Smooth muscle cell of the brain vasculature (primary cell): ENCODE data around the gene GCLM.

ENCODE experiments used
- DNase-seq: peaks from one replicate; pipeline ENCODE4 v3.0.0-alpha.2; 2012; ENCODE audit warnings: low read depth, low spot score

The GCLM gene

DNA sequence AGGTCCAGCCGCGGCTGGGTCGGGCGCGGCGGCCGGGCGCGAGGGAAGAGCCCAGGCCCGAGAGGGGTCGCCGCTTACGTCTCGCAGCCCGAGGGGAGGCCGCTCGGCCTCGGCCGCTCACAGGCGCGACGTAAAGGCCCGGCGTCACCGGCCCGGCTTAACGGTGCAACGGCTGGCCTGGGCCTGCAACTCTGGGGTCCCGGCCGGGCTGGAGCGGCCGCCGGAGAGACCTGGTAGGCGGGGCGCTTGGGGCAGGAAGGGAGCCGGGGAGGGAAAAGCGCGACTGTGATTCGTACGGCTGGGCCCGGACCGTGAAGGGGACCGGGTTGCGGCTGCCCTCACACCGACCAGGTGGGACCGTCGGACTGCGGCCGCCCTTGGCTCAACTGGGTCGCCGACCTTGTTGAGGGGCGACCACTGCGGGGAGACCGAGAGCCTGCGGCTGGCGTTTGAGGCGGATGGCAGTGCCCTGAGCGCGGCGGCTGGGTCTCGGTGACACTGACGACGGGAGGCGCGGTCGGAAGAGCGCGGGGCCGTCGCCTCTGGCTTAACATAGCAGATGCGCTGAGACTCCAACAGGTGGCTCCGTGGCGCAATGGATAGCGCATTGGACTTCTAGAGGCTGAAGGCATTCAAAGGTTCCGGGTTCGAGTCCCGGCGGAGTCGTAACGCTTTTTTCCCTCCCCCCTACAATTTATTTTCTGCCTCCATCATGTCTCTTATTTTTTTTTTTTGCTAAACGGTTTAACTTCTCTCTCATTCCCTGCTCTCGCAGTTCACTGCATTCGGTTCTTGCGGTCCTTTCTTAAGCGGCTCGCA lies 62.0 kb downstream of the GCLM start:
- peak; percentile 69 for DNase-seq

DNA sequence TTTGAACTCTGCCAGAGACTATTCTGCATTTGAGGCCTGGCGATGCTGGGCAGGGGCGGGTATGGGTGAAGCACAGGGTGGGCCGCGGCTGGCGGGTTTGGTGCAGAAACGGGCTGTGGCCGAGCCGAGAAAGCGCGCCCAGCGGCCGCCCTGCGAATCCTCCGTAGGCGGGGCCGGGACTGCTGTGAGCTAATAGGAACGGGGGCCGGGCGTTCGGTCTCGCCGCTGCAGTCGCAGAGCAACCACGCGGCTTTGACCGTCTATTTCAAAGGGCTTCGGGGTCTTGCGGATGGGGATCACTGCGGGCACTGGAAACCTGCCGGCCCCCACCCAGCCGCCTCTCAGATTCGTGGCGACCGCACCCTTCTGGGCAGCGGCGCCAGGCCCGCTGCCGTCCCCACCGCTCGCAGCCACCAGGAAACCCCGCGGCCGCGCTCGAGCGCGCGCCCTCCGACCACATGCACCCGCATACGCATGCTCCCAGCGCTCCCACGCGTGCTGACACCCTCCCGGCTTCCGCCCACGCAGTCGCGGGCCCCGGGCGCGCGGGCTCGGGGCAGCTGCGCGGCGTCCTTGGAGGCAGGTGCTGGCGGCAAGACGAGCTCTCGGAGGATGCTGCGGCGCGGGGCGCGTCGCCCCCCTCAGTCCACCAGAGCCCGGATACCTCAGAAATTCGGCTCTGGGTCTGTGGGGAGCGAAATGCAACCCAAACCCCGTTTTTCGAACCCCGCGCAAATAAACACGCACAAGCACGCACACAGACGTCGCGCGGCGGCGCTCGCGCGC lies 62.8 kb downstream of the GCLM start:
- DNase-seq: peak; percentile 37

DNA sequence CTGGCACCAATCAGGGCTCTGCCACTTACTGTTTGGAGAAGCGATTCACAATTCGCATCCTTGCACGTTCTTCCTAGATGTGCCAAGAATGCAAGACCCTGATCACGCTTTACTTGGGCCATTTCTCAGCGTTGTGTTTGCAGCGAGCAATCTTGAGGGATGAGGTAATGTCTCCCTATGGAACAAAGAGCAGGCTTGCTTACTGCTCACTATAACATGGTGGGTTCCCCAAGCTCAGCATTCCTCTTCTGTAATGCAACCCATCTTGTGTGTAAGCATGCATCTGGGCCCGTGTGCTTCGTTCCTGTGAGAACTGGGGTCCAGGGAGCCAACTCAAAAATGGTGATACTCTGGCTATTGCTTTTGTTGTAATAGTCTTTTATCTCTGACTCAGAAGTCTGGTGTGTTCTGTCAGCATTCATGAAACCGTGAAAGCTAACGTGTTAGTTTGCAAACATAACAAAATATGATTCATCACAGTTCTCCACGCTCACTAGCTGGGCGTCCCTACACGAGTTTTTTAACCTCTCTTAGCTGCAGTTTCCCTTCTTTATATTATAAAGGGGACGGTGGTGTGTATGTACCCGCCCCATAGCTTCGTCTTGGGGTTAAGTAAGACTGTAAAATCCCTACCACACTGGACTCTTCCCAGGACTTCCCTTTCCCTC lies 63.6 kb downstream of the GCLM start:
- no peak for DNase-seq

DNA sequence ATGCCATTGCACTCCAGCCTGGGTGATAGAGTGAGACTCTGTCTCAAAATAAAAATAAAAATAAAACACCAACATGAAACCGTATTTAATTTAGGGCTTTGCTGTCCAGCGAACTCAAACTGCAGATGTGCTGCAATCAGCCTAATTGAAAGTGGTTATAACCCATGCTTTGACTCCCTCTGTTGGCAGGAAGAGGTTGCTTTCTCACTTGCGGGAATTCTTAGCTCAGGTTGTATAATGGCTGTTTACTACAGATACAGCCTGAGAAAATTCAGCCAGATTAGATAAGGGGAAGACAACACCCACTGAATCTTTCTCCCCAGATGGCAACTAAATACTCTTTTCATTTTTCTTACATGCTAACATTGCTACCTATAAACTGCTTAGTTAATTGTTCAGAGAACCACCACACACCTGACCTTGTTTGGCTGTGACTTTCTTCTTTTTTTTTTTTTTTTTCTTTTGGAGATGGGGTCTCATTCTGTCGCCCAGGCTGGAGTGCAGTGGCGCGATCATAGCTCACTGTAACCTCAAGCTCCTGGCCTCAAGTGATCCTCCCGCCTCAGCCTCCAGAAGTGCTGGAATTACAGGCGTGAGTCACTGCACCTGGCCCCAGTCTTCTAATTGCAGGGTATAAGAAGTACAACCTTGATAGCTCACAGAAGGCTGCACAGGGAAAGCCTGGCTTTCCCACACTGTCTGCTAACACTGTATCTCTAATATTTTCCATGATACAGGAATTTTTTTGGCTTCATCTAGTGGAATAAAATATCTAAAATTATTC lies 64.8 kb downstream of the GCLM start:
- DNase-seq: peak; percentile 54

DNA sequence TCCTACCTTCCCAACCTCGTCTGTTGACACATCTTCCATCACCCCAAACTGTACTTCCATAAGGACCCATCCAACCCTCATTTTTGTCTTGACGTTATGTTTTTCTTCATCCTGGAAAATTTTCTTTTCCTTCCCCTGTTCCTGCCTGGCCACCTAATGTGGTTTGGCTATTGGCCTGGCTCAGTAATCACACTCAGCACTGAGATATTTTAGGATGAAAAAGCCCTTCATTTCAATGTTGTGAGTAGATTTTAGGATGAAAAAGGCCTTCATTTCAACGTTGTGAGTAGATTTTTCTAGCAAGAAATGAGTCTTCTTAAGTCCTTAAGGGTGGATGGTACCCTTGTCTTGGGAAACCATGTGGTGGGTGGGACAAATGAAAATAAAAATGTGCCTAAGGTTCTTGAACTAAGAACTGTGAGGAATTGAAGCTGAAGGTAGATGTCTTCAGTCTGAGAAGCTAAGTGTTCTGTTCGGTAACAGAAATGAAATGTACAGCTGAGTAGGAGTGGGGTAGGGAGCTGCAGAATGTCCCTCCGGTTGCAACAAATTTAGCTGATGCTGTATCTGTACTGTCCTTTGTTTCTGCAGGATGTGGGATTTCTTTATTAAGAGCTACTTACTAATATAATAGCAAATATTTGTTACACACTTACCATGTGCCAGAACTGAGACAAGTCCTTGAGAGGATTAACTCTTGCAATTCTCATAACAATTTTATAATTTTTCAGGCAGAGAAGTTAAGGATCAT lies 66.3 kb downstream of the GCLM start:
- DNase-seq: no peak

DNA sequence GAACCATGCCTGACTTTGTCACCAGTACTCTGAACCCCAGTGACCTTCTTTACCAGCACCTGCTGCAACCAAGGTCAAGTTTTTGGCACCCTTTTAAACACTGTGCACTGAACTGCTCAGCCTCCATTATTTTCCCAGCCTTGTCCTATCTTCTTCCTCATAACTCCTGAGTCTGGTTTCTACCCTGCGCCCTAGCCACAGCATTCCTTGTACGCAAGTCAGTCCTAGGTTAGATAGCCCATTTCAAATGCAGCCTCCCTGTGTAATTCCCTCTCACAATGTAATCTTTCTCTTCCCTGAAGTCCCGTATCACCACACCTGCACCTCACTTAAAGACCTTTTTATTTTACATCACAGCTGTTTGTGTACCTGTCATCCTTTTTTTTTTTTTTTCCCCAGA lies 67.5 kb downstream of the GCLM start:
- DNase-seq: no peak

DNA sequence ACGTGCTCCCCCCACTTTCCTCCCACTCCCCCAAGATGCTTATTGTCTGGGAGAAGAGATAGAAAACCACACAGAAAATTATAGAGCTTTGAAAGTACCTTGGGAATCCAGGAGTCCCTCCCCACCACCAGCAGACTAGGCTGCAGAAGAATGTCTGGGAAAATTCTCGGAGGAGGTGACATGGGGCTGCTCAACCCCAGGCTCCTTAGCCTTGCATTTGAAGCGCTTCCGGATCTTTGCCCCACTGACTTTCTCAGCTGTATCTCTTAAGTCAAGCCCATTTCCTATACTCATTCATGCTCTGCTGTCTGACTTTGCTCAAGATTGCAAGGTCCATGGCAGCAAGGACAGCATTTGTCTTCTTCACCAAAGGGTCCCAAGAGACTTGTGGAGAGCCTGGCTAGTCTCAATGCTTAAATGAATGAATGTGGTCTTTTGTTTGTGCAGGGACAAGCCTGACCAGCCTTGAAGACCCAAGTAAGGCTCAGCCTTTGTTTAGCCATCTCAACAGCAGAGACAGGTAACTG lies 68.2 kb downstream of the GCLM start:
- DNase-seq: no peak

DNA sequence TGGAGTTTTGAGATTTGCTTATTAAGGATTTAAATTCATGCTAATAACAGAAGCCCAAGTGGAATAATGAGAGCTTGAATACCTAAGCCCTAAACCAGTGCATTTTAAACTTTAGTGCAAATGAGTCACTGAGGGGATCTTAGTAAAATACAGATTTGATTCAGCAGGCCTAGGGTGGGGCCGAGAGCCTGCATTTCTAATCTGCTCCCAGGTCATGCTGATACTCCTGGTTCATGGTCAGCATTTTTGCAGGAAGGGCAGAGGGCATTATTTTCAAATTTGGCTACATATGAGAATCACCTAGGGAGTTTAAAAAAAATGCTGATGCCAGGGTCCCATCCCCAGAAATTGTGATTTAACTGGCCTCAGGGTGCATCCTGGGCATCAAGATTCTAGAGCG lies 69.5 kb downstream of the GCLM start:
- DNase-seq: no peak

DNA sequence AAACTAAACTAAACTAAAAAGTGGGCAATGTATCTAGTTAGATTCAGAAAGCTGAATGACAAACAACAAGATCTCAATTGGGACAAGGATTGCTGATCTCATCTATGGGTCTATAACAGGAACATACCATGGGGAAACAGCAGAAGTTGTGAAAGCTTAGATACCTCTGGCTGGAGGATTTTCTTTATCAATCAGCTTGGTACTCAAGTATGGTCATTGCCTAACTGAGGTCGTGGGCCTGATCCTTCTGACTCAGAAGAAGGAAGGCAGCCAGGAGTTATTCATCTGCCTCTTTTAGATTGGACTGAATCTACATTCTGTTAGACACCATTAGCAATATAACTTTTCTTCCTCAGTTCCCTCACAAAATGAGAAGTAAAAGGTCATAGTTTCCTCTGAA lies 69.9 kb downstream of the GCLM start:
- DNase-seq: no peak

DNA sequence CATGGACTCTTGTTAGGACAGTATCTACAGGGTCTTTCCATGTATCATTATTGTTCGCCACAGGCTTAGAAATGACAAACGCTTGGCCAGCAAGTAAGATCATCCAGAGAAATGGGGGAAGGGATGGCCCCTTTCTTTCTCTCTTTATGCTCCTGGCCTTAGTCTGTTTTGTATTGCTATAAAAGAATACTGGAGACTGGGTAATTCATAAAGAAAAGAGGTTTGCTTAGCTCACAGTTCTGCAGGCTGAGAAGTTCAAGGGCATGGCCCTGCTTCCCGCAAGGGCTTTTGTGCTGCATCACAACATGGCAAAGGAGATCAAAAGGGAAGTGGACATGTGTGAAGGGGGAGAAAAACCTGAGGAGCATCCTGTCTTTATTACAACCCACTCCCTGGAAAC lies 71.3 kb downstream of the GCLM start:
- DNase-seq: no peak
